Measurements from ENCODE around the gene PFAS.
"Not testable (repeated sequence)": the region's sequence is repeated elsewhere in the genome, so short reads cannot be mapped to it uniquely, and the experiment has no call there.

Gene PFAS

GRCh38 chr17:8225813-8226535 is 23.1 kb upstream of the PFAS start:
- no peak for ATAC-seq

GRCh38 chr17:8226536-8227237 is 22.4 kb upstream of the PFAS start:
- no peak for ATAC-seq

- no peak for ATAC-seq
Measured at GRCh38 chr17:8227238-8227581, 21.9 kb upstream of the PFAS start.

GRCh38 chr17:8231701-8232100 is 17.4 kb upstream of the PFAS start:
- no peak for ATAC-seq

- no peak for ATAC-seq
Measured at GRCh38 chr17:8234361-8235270, 14.5 kb upstream of the PFAS start.

GRCh38 chr17:8235676-8236075 is 13.4 kb upstream of the PFAS start:
- ATAC-seq: no peak

- no peak for ATAC-seq
Measured at GRCh38 chr17:8237175-8237574, 11.9 kb upstream of the PFAS start.

- ATAC-seq: no peak
Measured at GRCh38 chr17:8237886-8238285, 11.2 kb upstream of the PFAS start.

GRCh38 chr17:8243827-8244226 is 5.3 kb upstream of the PFAS start:
- no peak for ATAC-seq

GRCh38 chr17:8244768-8245167 is 4.3 kb upstream of the PFAS start:
- no peak for ATAC-seq

- ATAC-seq: no peak
Measured at GRCh38 chr17:8249621-8250500, 772 bp downstream of the PFAS start.

GRCh38 chr17:8251411-8251810 is 2.3 kb downstream of the PFAS start:
- ATAC-seq: not testable (repeated sequence)

- ATAC-seq: no peak
Measured at GRCh38 chr17:8253801-8254200, 4.7 kb downstream of the PFAS start.

GRCh38 chr17:8254881-8255280 is 5.8 kb downstream of the PFAS start:
- ATAC-seq: no peak

GRCh38 chr17:8255499-8255898 is 6.4 kb downstream of the PFAS start:
- no peak for ATAC-seq

GRCh38 chr17:8256291-8256690 is 7.2 kb downstream of the PFAS start:
- ATAC-seq: no peak

- no peak for ATAC-seq
Measured at GRCh38 chr17:8256691-8257090, 7.6 kb downstream of the PFAS start.

- ATAC-seq: no peak
Measured at GRCh38 chr17:8257801-8258200, 8.7 kb downstream of the PFAS start.

GRCh38 chr17:8264320-8264719 is 15.2 kb downstream of the PFAS start:
- no peak for ATAC-seq

GRCh38 chr17:8264836-8265542 is 15.9 kb downstream of the PFAS start:
- no peak for ATAC-seq

- no peak for ATAC-seq
Measured at GRCh38 chr17:8266648-8267479, 17.8 kb downstream of the PFAS start.
